ENCODE results near the gene EPHX1.
"Not testable (repeated sequence)": the region's sequence is repeated elsewhere in the genome, so short reads cannot be mapped to it uniquely, and the experiment has no call there.

EPHX1 gene

GRCh38 chr1:225817611-225818061 is 7.7 kb downstream of the EPHX1 start:
- peak; percentile 82 for DNase-seq

GRCh38 chr1:225818229-225818628 is 8.3 kb downstream of the EPHX1 start:
- no peak for DNase-seq

GRCh38 chr1:225819346-225820192 is 9.6 kb downstream of the EPHX1 start:
- DNase-seq: no peak

DNA sequence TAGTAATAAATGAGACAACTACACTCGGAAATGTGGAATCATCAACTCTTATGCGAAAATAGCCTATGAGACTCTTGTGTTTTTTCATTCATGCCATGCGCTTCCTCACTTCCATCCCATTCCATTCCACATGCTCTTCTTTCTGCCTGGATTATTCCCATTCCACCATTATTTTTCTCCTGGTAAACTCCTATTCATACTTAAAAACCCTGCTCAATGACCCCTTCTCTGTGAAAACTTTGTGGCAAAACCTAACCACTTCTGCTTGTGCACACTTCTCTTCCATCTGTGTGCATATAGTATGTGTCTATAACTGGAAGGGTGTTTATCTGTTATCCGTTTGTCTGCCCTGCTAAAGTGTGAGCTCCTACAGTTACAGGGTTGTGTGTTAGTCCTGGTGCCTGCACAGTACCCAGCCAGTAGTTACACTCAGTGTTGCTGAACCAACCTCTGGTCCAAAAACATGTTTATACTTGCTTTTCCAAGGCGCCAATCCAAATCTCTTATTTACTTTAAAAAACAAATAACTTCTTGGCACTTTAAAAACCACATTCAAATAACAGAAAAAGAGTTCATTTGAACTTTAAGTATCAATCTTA is 10.7 kb downstream of the EPHX1 start:
- no peak for DNase-seq

DNA sequence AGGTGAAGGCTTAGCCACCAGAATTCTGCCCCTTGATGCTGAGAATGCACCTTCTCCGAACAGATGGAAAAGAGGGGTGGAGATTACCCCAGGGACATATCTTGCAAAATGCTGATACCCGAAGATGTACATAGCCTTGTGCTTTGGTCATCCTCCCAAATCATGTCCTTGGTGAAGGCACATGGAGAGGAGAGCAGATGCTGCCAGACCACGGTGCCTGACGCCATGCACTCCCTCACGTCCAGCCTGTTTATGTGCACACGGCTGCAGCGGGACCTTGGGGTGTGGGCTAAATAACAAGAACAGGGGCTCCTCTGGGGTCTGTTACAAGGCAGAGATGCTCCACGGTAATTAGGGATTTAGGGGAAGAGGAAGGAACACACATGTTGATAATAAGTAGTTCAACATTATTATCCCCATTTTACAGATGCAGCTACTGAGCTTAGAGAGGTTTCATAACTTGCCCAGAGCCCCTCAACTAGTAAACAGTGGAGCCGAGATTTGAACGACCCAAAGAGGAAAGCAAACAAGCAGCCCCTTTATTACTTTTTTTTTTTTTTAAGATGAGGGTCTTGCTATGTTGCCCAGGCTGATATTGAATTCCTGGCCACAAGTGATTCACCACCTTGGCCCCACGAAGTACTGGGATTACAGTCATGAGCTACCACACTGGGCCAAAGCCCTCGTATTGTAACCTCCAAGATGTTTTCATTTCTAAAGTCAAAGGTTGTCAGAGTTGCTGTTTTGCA is 12.9 kb downstream of the EPHX1 start:
- DNase-seq: no peak

- no peak for DNase-seq
Observed at GRCh38 chr1:225823811-225824261, 13.9 kb downstream of the EPHX1 start.

- DNase-seq: no peak
Observed at GRCh38 chr1:225824533-225824941, 14.6 kb downstream of the EPHX1 start.

DNA sequence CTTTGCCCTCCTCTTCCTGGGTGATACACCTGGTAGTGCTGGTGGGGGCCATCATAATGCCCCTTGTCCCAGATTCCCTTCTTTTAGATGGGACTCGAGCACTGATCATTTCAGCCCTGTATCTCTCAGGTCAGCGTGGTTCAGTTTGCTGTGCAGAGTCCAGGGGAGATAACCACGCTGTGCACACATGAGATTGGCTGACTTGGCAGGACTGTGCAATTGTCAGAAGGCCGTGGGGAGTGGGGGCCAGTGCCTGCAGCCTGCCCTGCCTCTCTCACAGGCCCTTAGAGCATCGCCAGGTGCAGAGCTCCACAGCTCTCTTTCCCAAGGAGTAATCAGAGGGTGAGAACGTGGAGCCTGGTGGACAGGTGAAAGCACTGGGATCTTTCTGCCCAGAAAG is 15.2 kb downstream of the EPHX1 start:
- no peak for DNase-seq

GRCh38 chr1:225825607-225826007 is 15.7 kb downstream of the EPHX1 start:
- DNase-seq: no peak

- no peak for DNase-seq
Observed at GRCh38 chr1:225827076-225827475, 17.2 kb downstream of the EPHX1 start.

DNA sequence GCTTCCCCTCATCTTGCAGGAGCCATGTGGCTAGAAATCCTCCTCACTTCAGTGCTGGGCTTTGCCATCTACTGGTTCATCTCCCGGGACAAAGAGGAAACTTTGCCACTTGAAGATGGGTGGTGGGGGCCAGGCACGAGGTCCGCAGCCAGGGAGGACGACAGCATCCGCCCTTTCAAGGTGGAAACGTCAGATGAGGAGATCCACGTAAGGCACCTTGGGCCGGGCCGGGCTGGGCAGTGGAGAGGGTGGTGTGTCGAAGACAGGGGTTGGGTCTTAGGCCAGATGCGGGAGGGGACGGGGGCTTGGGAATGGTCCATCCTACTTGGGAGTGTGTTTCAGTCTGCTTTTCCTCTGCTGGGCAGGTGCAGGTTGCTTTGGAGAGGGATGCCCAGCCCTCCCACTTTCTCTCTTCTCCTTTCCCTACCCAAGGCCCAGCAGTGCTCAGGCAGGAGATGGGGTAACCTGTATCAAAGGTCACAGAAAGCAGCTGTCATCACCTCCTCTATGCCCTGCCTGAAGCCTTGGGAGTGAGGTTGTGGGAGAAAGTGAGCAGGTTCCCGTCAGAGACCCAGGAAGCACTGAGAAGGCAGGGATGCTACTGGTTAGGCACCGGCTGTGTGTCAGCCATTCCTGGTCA is 18.9 kb downstream of the EPHX1 start:
- DNase-seq: no peak

DNA sequence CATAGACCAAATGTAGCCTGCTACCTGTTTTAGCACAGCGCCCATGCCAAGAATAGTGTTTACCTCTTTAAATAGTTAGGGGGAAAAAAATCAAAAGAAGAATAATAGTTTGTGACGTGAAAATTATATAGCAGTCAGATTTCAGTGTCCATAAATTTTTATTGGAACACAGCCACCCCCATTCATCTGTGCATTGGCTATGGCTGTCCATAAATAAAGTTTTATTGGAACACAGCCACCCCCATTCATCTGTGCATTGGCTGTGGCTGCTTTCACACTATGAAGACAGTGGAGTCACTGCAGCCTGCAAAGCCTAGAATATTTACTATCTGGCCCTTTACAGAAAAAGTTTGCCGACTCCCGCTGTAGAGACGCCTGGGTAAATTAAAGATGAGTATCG is 20.9 kb downstream of the EPHX1 start:
- no peak for DNase-seq

GRCh38 chr1:225834417-225835329 is 24.7 kb downstream of the EPHX1 start:
- DNase-seq: peak; percentile 10

GRCh38 chr1:225835856-225836255 is 25.9 kb downstream of the EPHX1 start:
- no peak for DNase-seq

DNA sequence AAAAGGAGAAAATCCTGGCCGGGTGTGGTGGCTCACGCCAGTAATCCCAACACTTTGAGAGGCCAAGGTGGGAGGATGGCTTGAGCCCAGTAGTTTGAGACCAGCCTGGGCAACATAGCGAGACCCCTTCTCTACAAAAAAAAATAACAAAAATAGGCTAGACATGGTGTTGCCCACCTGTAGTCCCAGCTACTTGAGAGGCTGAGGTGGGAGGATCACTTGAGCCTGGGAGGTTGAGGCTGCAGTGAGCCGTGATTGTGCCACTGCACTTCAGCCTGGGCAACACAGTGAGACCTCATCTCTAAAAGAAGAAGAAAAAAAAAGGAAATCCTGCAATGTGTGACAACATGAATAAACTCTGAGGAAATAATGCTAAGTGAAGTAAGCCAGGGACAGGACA is 26.4 kb downstream of the EPHX1 start:
- not testable (repeated sequence) for DNase-seq

DNA sequence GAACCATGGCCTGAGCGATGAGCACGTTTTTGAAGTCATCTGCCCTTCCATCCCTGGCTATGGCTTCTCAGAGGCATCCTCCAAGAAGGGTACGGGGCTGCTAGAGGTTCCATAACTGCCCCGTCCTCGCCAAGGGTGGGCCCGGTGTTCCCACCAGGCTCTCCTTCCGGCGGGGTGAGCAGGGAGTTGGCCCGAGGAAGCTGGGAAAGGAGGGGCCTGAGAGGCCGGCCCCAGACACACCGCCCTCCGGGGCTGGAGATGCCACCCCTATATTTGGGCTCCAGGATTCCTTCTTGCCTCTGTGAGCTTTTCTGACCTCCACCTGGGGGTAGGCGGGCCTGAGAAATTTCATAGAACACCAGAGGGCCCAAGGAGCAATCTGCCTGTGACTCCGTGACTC is 28.9 kb downstream of the EPHX1 start:
- no peak for DNase-seq

DNA sequence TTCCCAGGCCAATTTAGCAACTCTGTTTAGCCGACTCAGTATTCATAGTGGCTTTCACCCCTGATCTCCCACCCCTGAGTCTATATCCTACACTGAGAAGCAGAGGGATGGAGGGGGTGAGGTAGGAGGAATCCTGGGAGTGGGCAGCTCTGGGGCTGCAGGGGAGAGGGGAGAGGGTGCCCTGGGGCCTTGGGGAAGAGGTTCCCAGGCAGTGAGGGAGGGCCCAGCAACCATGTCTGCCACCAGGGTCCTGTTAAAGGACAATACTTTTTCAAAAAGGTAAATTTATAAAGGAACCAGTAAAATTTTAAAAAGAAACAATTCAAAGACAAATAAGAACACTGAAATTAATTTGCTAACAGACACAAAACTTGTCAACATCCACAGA is 30.3 kb downstream of the EPHX1 start:
- DNase-seq: no peak

DNA sequence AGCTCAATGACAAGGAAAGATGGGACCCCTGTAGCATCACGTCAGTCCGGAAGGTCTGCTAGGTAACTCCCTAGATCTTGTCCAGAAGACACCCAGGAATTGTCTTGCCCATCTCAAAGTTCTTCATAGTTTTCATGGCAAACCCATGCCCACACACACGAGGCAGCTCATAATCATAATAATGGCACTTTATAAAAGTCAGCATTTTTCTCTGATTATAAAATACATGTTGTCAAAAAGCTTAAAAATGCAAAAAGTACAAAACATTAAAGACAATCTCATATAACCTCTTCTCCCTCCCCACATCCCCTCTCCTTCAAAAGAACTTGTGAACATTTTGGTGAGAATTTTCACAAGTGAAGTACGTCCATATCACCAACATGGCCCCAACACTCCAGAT is 30.8 kb downstream of the EPHX1 start:
- no peak for DNase-seq

GRCh38 chr1:225842074-225842473 is 32.1 kb downstream of the EPHX1 start:
- DNase-seq: no peak

DNA sequence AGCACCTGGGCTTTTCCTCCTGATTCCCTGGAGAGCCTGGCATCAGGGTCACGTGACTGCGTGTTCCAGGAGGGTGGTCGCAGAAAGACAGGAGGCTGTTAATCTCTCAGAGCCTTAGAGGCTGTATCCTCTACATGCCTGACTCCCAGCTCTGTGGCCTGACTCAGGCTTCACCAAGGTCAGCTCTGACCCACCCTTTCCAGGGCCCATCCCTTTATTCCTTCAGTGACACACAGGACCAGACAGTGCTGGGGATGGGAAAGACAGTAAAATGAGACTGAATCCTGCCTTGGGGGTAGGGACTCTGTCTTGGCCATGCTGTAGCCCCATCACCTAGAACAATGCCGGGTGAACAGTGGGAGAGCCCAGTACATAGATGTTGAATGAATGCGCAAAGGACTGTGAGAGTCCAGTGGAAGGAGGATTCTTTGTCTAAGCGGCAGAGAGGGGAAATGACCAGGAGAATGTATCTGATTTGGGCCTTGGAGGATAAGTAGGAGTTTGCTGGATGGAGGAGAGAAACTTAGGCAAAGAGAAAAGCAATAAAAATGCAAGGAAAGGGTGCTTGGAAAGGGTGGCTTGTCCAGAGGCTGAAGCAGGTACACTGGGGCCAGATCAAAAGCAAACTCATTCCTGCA is 33.0 kb downstream of the EPHX1 start:
- no peak for DNase-seq

DNA sequence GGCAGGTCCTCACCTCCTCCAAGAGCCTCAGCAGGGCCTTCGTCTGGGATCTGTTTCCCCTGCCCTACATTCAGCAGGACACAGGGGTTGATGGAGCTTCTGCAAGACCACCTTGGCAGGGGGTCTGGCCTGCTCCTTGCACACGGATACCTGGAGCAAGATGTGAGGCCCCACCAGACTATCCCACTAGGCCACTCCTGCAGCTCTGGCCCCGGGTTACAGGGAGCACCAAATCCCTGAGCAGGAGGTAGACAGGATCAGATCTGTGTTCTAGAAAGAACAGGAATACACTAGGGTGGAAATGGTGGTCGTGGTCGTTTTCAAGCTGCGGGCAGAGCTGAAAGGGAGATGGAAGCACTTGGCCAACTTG is 33.5 kb downstream of the EPHX1 start:
- no peak for DNase-seq
